HS-5 (cell line): ENCODE measurements around the gene TMEM131.

Source experiments
- DNase-seq: peaks from one replicate; pipeline ENCODE4 v3.0.0-alpha.2; 2012; ENCODE audit warnings: low read depth

The TMEM131 gene

GRCh38 chr2:97707362-97708047, 288.2 kb downstream of the TMEM131 start:
- DNase-seq, result no peak

GRCh38 chr2:97706708-97707345, 288.9 kb downstream of the TMEM131 start:
- DNase-seq, result no peak
